T47D (cell line): ENCODE data around the gene TEX19.
A peak's percentile ranks its signal among the peaks of the same experiment; 100 is the strongest.

ENCODE experiments used
- DNase-seq, 2 experiments: peaks; one replicate each; pipeline versions ENCODE4 v3.0.0 to v3.0.0-alpha.2; 2011 to 2012; ENCODE audit warnings: low read depth in 1 of 2, low spot score in 1 of 2
- JUND ChIP-seq: IDR thresholded peaks from 2 replicates; pipeline ENCODE4 v1.6.1; 2012; ENCODE audit warnings: low read depth
- in situ Hi-C: cut with HindIII; loops from 2 replicates; pipeline ENCODE4 v1.10.0; 2016; ENCODE audit warnings: low sequenced_read_pairs, low pct_unique_long_range_greater_than_20kb

TEX19 gene

DNA sequence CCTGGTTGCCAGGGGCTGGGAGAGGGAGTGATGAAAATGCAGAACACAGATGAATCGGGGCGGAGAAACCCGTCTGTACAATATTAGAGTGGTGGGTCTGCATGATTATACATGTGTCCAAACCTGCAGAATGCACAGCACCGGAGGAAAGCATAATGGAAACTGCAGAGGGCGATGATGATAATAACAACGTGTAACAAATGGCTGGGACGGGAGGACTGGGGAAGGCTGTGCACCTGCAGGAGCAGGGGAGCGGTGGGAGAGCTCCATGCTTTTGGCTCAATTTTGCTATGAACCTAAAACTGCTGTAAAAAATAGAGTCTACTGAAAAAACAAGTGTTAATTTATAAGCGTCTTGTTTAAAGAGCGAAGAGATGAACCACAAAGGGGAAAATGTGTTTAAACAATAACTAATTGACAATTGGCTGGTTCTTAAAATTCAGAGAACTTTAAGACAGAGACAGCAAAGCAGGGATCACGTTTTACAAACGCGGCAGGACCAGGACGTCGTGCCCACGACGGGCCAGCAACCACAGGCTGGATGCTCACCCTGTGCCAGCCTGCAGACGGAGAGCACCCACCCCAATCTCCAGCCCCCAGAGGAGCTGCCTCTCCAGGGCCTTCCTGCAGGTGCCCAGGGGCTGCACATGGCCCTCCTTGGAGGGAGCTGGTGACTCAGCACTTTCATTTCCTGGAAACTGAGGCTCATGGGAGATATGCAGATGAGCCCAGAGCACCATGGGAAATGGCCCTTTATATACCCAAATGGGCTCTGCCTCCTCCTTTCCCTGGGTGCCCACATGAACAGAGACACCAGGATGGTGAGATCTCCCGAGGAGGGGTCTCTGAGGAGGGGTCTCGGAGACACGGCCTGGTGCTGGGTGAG, at the start of gene TEX19:
TEX19 (plus strand) TSS at position 783 of the 886 bp plus-strand sequence. CDS start 2,904 bp downstream, outside the sequence.
- peak in 1 of 2 experiments; percentile 72 for DNase-seq

GRCh38 chr17:82309656-82310570, 49.1 kb upstream of the TEX19 start:
- DNase-seq, result no peak
- in situ Hi-C loops, result no loop called here
- TF ChIP-seq JUND, result no peak

More for the DNA sequence above, at the start of gene TEX19:
- no peak for TF ChIP-seq JUND
- in situ Hi-C loops, result no loop called here

GRCh38 chr17:82310877-82311276, 48.2 kb upstream of the TEX19 start:
- in situ Hi-C loops, result no loop called here
- TF ChIP-seq JUND, result no peak
- no peak for DNase-seq

DNA sequence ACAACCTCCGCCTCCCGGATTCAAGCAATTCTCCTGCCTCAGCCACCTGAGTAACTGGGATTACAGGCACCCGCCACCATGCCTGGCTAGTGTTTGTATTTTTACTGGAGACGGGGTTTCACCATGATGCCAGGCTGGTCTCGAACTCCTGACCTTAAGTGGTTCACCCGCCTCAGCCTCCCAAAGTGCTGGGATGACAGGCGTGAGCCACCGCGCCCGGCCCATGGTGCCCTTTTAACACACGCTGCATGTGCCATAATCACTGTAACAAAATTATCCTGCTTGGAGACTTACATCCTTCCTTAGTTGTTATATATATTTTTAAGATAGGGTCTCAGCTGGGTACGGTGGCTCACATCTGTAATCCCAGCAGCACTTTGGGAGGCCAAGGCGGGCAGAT, 47.1 kb upstream of the TEX19 start:
- in situ Hi-C loops, result no loop called here
- DNase-seq, result no peak
- no peak for TF ChIP-seq JUND

GRCh38 chr17:82313195-82314011, 45.6 kb upstream of the TEX19 start:
- in situ Hi-C loops, result no loop called here
- no peak for TF ChIP-seq JUND
- DNase-seq, result no peak

- DNase-seq, result no peak
- TF ChIP-seq JUND, result no peak
- in situ Hi-C loops, result no loop called here
These were observed 44.9 kb upstream of the TEX19 start for GRCh38 chr17:82314012-82314726.

GRCh38 chr17:82314727-82315605, 44.1 kb upstream of the TEX19 start:
- in situ Hi-C loops, result no loop called here
- no peak for DNase-seq
- no peak for TF ChIP-seq JUND

DNA sequence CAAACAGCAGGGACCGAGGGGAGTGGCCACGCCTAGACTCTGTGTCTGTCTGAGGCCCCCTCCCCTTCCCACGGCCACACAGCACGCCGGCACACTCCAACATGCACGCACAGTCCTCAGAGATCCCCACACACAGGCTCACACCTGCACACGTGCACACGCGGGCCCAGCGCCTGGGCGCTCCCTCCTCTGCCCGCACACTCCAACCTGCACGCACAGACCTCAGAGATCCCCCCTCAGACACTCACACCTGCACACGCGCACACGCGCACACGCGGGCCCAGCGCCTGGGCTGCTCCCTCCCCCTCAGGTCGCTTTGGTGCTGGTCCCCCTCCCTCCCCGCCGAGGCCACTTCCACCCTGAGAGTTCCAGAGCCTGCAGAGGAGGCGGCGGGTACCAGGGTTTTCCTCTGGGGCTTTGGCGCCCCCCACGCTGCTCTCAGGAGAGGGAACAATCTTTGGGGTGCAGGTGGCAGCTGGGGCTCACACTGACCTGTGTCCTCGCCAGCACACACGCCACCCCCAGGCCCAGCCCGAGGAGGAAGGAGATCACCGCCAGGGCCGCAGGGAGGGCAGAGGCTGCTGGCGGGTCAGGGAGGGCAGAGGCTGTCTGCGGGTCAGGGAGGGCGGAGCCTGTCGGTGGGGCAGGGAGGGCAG, 43.2 kb upstream of the TEX19 start:
- in situ Hi-C loops, result no loop called here
- DNase-seq, result no peak
- TF ChIP-seq JUND, result no peak

DNA sequence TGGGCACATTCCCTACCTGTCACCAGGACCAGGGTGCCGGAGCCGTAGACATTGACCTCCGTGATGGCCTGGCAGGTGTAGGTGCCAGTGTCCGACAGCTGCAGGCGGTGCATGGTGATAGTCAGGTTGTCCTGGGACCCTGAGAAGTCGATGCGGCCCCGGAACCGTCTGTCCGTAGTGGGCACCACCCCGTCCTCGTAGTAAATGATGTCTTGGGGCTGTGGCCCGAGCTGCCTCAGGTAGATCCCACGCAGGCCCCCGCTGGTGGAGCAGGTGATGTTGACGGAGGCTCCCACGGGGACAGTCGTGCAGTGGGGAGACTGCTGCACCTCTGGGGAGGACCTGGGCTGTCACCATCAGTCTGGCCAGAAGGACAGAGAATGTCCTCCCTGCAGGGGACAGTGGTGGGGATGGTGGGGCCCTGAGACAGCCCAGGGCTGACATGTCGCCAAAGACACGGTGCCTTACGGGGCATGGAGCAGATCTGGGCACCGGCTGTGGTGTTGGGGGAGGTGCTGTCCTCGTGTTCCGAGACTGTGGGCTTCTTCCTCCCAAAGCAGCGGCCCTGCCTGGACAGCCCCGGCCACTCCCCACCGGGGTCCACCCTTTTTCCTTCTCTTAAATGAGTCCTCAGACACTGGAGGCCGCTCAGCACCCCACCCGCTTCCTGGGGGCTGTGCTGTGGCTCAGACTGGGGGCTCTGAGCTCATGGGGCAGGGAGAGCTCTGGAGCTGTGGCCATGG, 42.2 kb upstream of the TEX19 start:
- no peak for DNase-seq
- no peak for TF ChIP-seq JUND
- in situ Hi-C loops, result no loop called here
